K562 (cell line): ENCODE results near the gene KLRB1. TPM values are rescaled to one million over a fixed set of nuclear protein-coding genes. Genes with fewer than 3 reads are reported as not detected.

Experiments used
- ATAC-seq: fragments of 200-7000 bp; cut with Tn5 transposase; 3 replicates; pipeline ENCODE4 v1.9.1; 2020; ENCODE audit warnings: moderate library complexity
- BruUV-seq: library from RNA; stranded (reverse); fragments of 400-500 nt; replicated peaks from 2 replicates; lab custom pipeline; 2021; lab: Mats Ljungman, UMichigan
- CTCF ChIA-PET: fragments of 300-600 bp; formaldehyde crosslinking; extraction: SDS; loops from one replicate; lab custom pipeline; 2021; ENCODE audit warnings: low intra/inter-chr PET ratio; lab: Yijun Ruan, JAX
- POLR2A ChIA-PET: fragments of 300-600, 350-650 bp; sonication (Branson Sonifier 250); formaldehyde crosslinking; extraction: SDS; loops from one replicate; lab custom pipeline; 2021; ENCODE audit warnings: antibody characterized with exemption, inconsistent platforms; lab: Yijun Ruan, JAX
- DNase-seq, 4 experiments: peaks; one replicate each; pipeline versions ENCODE4 v3.0.0 to v3.0.0-alpha.2; 2011 to 2018; ENCODE audit warnings: low spot score in 3 of 4, mixed read lengths in 3 of 4; ENCODE audit errors: extremely low read depth in 1 of 4
- FAIRE-seq: peaks from 2 replicates; lab custom pipeline; 2011; peaks lifted over from hg19 to GRCh38; lab: Jason Lieb, UNC
- H2AFZ ChIP-seq: 2 replicates; pipeline ENCODE4 v1.6.0; 2011; ENCODE audit warnings: low read depth, low read length, control low read depth, inconsistent platforms
- H3K27ac ChIP-seq: fragments of 200-600 bp; 3 replicates; pipeline ENCODE4 v1.8.0; 2011; ENCODE audit warnings: low read depth, mild to moderate bottlenecking, control low read depth, inconsistent platforms, low read length, moderate library complexity, mixed read lengths; ENCODE audit errors: extremely low read depth
- H3K27me3 ChIP-seq, 2 experiments: fragments of 300-600 bp in 1 of 2; 2 replicates in 1 of 2; 3 replicates in 1 of 2; pipeline versions ENCODE4 v1.6.0 to v1.8.0; 2011; ENCODE audit warnings: inconsistent platforms in 2 of 2, low read length in 2 of 2, mild to moderate bottlenecking in 1 of 2, mixed read lengths in 1 of 2, moderate library complexity in 1 of 2; ENCODE audit not compliant: control insufficient read depth in 2 of 2, insufficient read depth in 2 of 2
- H3K36me3 ChIP-seq: fragments of 300-600 bp; 3 replicates; pipeline ENCODE4 v1.8.0; 2011; ENCODE audit warnings: mild to moderate bottlenecking, low read length, inconsistent platforms; ENCODE audit not compliant: control insufficient read depth, insufficient read depth
- H3K4me1 ChIP-seq, 2 experiments: fragments of 200-600 bp in 1 of 2; replicated peaks in 1 of 2; 2 replicates in 1 of 2; 3 replicates in 1 of 2; pipeline versions ENCODE4 v1.5.1 to v1.8.0; 2011; ENCODE audit warnings: inconsistent platforms in 2 of 2, low read length in 2 of 2, mild to moderate bottlenecking in 1 of 2, mixed read lengths in 1 of 2, moderate library complexity in 1 of 2; ENCODE audit not compliant: control insufficient read depth in 2 of 2, insufficient read depth in 2 of 2
- H3K4me2 ChIP-seq: 2 replicates; pipeline ENCODE4 v1.6.1; 2011; ENCODE audit warnings: low read length, control low read depth, inconsistent platforms, mixed read lengths; ENCODE audit not compliant: insufficient read depth
- H3K4me3 ChIP-seq: fragments of 200-600 bp; sonication (generic), shearing (Covaris generic); 2 replicates; pipeline ENCODE4 v1.5.1; 2016; ENCODE audit warnings: control low read depth, inconsistent platforms
- H3K79me2 ChIP-seq: fragments of 200-600 bp; 3 replicates; pipeline ENCODE4 v1.8.0; 2011; ENCODE audit warnings: low read length, inconsistent platforms; ENCODE audit not compliant: control insufficient read depth, insufficient read depth
- H3K9ac ChIP-seq, 2 experiments: 2 replicates each; pipeline versions ENCODE4 v1.6.0 to v1.6.1; 2011; ENCODE audit warnings: low read depth in 2 of 2, low read length in 2 of 2, control low read depth in 1 of 2, inconsistent platforms in 1 of 2, mild to moderate bottlenecking in 1 of 2, mixed read lengths in 1 of 2; ENCODE audit not compliant: insufficient read depth in 1 of 2
- H3K9me1 ChIP-seq: one replicate; pipeline ENCODE4 v1.6.0; 2011; ENCODE audit warnings: inconsistent platforms, mild to moderate bottlenecking, low read length, moderate library complexity; ENCODE audit not compliant: control insufficient read depth, insufficient read depth
- H3K9me3 ChIP-seq: replicated peaks from 2 replicates; pipeline ENCODE4 v1.5.1; 2011; ENCODE audit warnings: low read depth, low read length, inconsistent platforms; ENCODE audit not compliant: control insufficient read depth, insufficient read depth
- H4K20me1 ChIP-seq: replicated peaks from 2 replicates; pipeline ENCODE4 v1.6.1; 2011; ENCODE audit warnings: low read length, inconsistent platforms, mixed read lengths; ENCODE audit not compliant: control insufficient read depth, insufficient read depth
- ARID1B ChIP-seq: fragments of 450-650 bp; IDR thresholded peaks from 2 replicates; pipeline ENCODE4 v1.6.1; 2016; ENCODE audit warnings: antibody characterized with exemption, mild to moderate bottlenecking, inconsistent platforms
- CBFA2T2 ChIP-seq: fragments of 450-650 bp; conservative IDR thresholded peaks from 2 replicates; pipeline ENCODE4 v1.6.1; 2017; ENCODE audit warnings: mild to moderate bottlenecking
- CBFA2T3 ChIP-seq: fragments of 450-650 bp; IDR thresholded peaks from 2 replicates; pipeline ENCODE4 v1.6.1; 2017
- GTF2E2 ChIP-seq: fragments of 200-800 bp; sonication (Bioruptor generic); IDR thresholded peaks from 2 replicates; pipeline ENCODE4 v1.6.1; 2016; ENCODE audit warnings: missing genetic modification characterization, missing compliant biosample characterization
- NCOR1 ChIP-seq: fragments of 450-650 bp; IDR thresholded peaks from 2 replicates; pipeline ENCODE4 v1.6.1; 2016; ENCODE audit warnings: mild to moderate bottlenecking, moderate library complexity
- POLR2AphosphoS5 ChIP-seq: IDR thresholded peaks from 2 replicates; pipeline ENCODE4 v1.6.1; 2011; ENCODE audit warnings: mild to moderate bottlenecking, low read depth, low read length, moderate library complexity; ENCODE audit not compliant: control insufficient read depth, insufficient read depth
- SMARCA4 ChIP-seq: fragments of 450-650 bp; IDR thresholded peaks from 2 replicates; pipeline ENCODE4 v1.6.1; 2016
- TAL1 ChIP-seq: fragments of 450-650 bp; IDR thresholded peaks from 2 replicates; pipeline ENCODE4 v1.6.1; 2016; ENCODE audit warnings: mild to moderate bottlenecking
- TCF3 ChIP-seq: sonication (generic); formaldehyde crosslinking; IDR thresholded peaks from 2 replicates; pipeline ENCODE4 v1.4.0; 2020; ENCODE audit warnings: mild to moderate bottlenecking, missing genetic modification reagents
- TEAD4 ChIP-seq, 2 experiments: sonication (generic) in 1 of 2; formaldehyde crosslinking in 1 of 2; IDR thresholded peaks; 2 replicates each; pipeline versions ENCODE4 v1.6.1 to v1.8.0; 2012 to 2022; ENCODE audit warnings: borderline replicate concordance in 1 of 2, inconsistent platforms in 1 of 2, low read length in 1 of 2, mild to moderate bottlenecking in 1 of 2, missing genetic modification reagents in 1 of 2
- TRIM24 ChIP-seq, 2 experiments: fragments of 450-650 bp; IDR thresholded peaks; 2 replicates each; pipeline ENCODE4 v1.6.1; 2016
- VEZF1 ChIP-seq: fragments of 200-800 bp; sonication (Bioruptor generic); IDR thresholded peaks from 2 replicates; pipeline ENCODE4 v1.6.1; 2017; ENCODE audit warnings: missing genetic modification characterization, missing compliant biosample characterization
- ZBTB7A ChIP-seq: IDR thresholded peaks from 2 replicates; pipeline ENCODE4 v1.6.1; 2011; ENCODE audit warnings: low read depth, mild to moderate bottlenecking, low read length, moderate library complexity, borderline replicate concordance; ENCODE audit not compliant: control insufficient read depth
- ZKSCAN3 ChIP-seq: fragments of 250-450 bp; sonication (Bioruptor Pico); IDR thresholded peaks from 2 replicates; pipeline ENCODE4 v1.4.0; 2020
- ZNF280A ChIP-seq: fragments of 450-650 bp; IDR thresholded peaks from 2 replicates; pipeline ENCODE4 v1.6.1; 2018; ENCODE audit warnings: mild to moderate bottlenecking, low read depth; ENCODE audit not compliant: partially characterized antibody
- ZNF384 ChIP-seq: IDR thresholded peaks from 2 replicates; pipeline ENCODE4 v1.6.1; 2012; ENCODE audit warnings: low read depth, low read length, improper control_type of control experiment
- ZNF395 ChIP-seq: fragments of 200-800 bp; sonication (Bioruptor generic); IDR thresholded peaks from 2 replicates; pipeline ENCODE4 v1.6.1; 2017; ENCODE audit warnings: missing genetic modification characterization, missing compliant biosample characterization
- WGBS: fragments of 100-300 bp; shearing (Covaris generic); methylation state at CpG from one replicate; pipeline ENCODE4 v1.1.6; 2016; ENCODE audit warnings: low coverage, mixed read lengths; ENCODE audit not compliant: insufficient coverage; ENCODE audit errors: missing lambda C conversion rate; 5-methylcytosine and 5-hydroxymethylcytosine counted together
- in situ Hi-C: fragments of 300-500 bp; cut with MboI; formaldehyde crosslinking; loops from 4 replicates; pipeline ENCODE4 v1.15.0; 2018; ENCODE audit warnings: inconsistent platforms, mixed read lengths
- intact Hi-C: fragments of 100-400 bp; cut with micrococcal nuclease; formaldehyde crosslinking; loops from 2 replicates; pipeline ENCODE4 v1.14.2; 2022
- polyA plus RNA-seq, 8 experiments: library from polyadenylated mRNA; depleted of rRNA in 4 of 8; stranded (reverse) in 5 of 8; unstranded in 3 of 8; fragments of >200 nt; fragmentation: Nextera tagmentation in 2 of 8; fragmentation: Illumina TruSeq in 1 of 8; extraction: Ambion mirVana in 2 of 8; extraction: Trizol in 1 of 8; gene quantifications; 2 replicates each; pipeline versions ENCODE4 v1.2.1 to v1.2.3, GENCODE V29; 2011 to 2014; ENCODE audit warnings: inconsistent platforms in 1 of 8, missing spikeins in 1 of 8
- total RNA-seq, 7 experiments: library from RNA; depleted of rRNA in 6 of 7; stranded (reverse); fragments of >200 nt in 6 of 7; fragmentation: Illumina TruSeq in 2 of 7; extraction: Trizol in 2 of 7; gene quantifications; 2 replicates each; pipeline versions ENCODE4 v1.2.1 to v1.2.3, GENCODE V29; 2011 to 2021; ENCODE audit warnings: low replicate concordance in 1 of 7

KLRB1 gene
- total and polyA plus RNA-seq, 9 of the 15 experiments (the other 6 are each of a cell fraction or from before 2014, with no cell fraction given) = not detected

- intact Hi-C loops (loop anchor here (5.0 kb wide), 2 partner anchors 40 to 95 kb away; no protein-coding TSS in a partner anchor), in situ Hi-C loops (loop anchor here (25.0 kb wide), 1 partner anchor 310 kb away; no protein-coding TSS in a partner anchor)
- DNase-seq (peak in 3 of 4 experiments; percentile 5 to 63 (median 22)), ATAC-seq (peak; percentile 4), FAIRE-seq (peak; percentile 64)
- 15% methylated on average over 13 of the region's 13 CpGs for WGBS
- Histone ChIP-seq H3K9me3 (peaks cover 20% of the 10 kb centered on the region), H3K27ac (peak overlapping the region; percentile 92), H3K27me3 (no peaks in the 10 kb centered on the region), H3K79me2 (peaks cover 39% of the 10 kb centered on the region), H4K20me1 (no peaks in the 10 kb centered on the region), H3K9ac (peak overlapping the region; percentile 79 to 92), H3K4me2 (peak overlapping the region; percentile 80), H3K4me3 (peak overlapping the region; percentile 57), H3K4me1 (peaks cover 0 to 5% of the 10 kb centered on the region in 2 experiments; a peak in 3 of 5 replicates), H2AFZ (peak overlapping the region; percentile 87), H3K36me3 (no peaks in the 10 kb centered on the region), H3K9me1 (no peaks in the 10 kb centered on the region)
- ChIA-PET CTCF (no interaction called here), POLR2A (interaction anchor here (1.0 to 1.4 kb wide), 2 partner anchors 10 to 40 kb away, joined by 3 read pairs; no protein-coding TSS in a partner anchor)
- BruUV-seq = TSS peak; percentile 54
- no peak for TF ChIP-seq ZNF384
- peak; percentile 61; the same call in 1 of the 2 replicates for TF ChIP-seq TAL1
- peak; percentile 79 for TF ChIP-seq CBFA2T2
- peak; percentile 49; the same call in 1 of the 2 replicates for TF ChIP-seq TEAD4 (IDR thresholded peaks at IDR 0.05; ENCODE audit: low read length)
- TF ChIP-seq TEAD4 (CRISPR knock-in tag; IDR thresholded peaks at IDR 0.05; ENCODE audit: borderline replicate concordance) = no peak
- peak; percentile 78 for TF ChIP-seq ZBTB7A
- TF ChIP-seq SMARCA4 = no peak
- TF ChIP-seq ZKSCAN3 (CRISPR knock-in tag) = no peak
- TF ChIP-seq TCF3 = peak; percentile 58
- peak; percentile 47; the same call in 1 of the 2 replicates for TF ChIP-seq NCOR1
- no peak for TF ChIP-seq VEZF1 (CRISPR knock-in tag)
- peak; percentile 44; the same call in 1 of the 2 replicates for TF ChIP-seq GTF2E2
- peak; percentile 85 for TF ChIP-seq CBFA2T3
- TF ChIP-seq ARID1B = peak; percentile 41
- peak; percentile 83; the same call in 1 of the 2 replicates for TF ChIP-seq ZNF395 (CRISPR knock-in tag)
- peak; percentile 30 to 32; a peak in 1 of 4 replicates for TF ChIP-seq TRIM24 (IDR thresholded peaks at IDR 0.05)
- no peak for TF ChIP-seq ZNF280A
- 0 out of 2 replicates have a peak, but pooled peaks have one; percentile 16 for TF ChIP-seq POLR2AphosphoS5
Observed at GRCh38 chr12:9646794-9647781, 39.4 kb upstream of the KLRB1 start.
